ENCODE data around the gene MARCOL.

The MARCOL gene

GRCh38 chr5:148205865-148206264 is 32.5 kb upstream of the MARCOL start:
- DNase-seq (ENCODE audit: low read depth), result no peak
- no peak overlapping the region for H3K4me3 ChIP-seq (ENCODE audit: low read length)
- TF ChIP-seq CTCF (IDR thresholded peaks at IDR 0.05; ENCODE audit: insufficient read depth, low read depth, low read length, missing control alignments), result no peak

- DNase-seq (ENCODE audit: low read depth), result no peak
- H3K4me3 ChIP-seq (ENCODE audit: low read length), result no peak overlapping the region
- no peak for TF ChIP-seq CTCF (IDR thresholded peaks at IDR 0.05; ENCODE audit: insufficient read depth, low read depth, low read length, missing control alignments)
Measured at GRCh38 chr5:148206620-148207019, 31.7 kb upstream of the MARCOL start.

GRCh38 chr5:148208226-148208625 is 30.1 kb upstream of the MARCOL start:
- H3K4me3 ChIP-seq (ENCODE audit: low read length), result no peak overlapping the region
- peak; percentile 67 for DNase-seq (ENCODE audit: low read depth)

GRCh38 chr5:148209151-148209770 is 29.1 kb upstream of the MARCOL start:
- no peak for TF ChIP-seq CTCF (IDR thresholded peaks at IDR 0.05; ENCODE audit: insufficient read depth, low read depth, low read length, missing control alignments)
- H3K4me3 ChIP-seq (ENCODE audit: low read length), result no peak overlapping the region
- DNase-seq (ENCODE audit: low read depth), result no peak

More at GRCh38 chr5:148208226-148208625, 30.1 kb upstream of the MARCOL start:
- no peak for TF ChIP-seq CTCF (IDR thresholded peaks at IDR 0.05; ENCODE audit: insufficient read depth, low read depth, low read length, missing control alignments)

- no peak for TF ChIP-seq CTCF (IDR thresholded peaks at IDR 0.05; ENCODE audit: insufficient read depth, low read depth, low read length, missing control alignments)
- DNase-seq (ENCODE audit: low read depth), result no peak
- no peak overlapping the region for H3K4me3 ChIP-seq (ENCODE audit: low read length)
Measured at GRCh38 chr5:148214665-148215185, 23.6 kb upstream of the MARCOL start.

GRCh38 chr5:148221508-148221907 is 16.8 kb upstream of the MARCOL start:
- TF ChIP-seq CTCF (IDR thresholded peaks at IDR 0.05; ENCODE audit: insufficient read depth, low read depth, low read length, missing control alignments), result no peak
- no peak overlapping the region for H3K4me3 ChIP-seq (ENCODE audit: low read length)
- no peak for DNase-seq (ENCODE audit: low read depth)
